Large intestine (tissue), 3 donors: ENCODE results near the gene COL4A2. TPM values are rescaled to one million over a fixed set of nuclear protein-coding genes. Genes with fewer than 3 reads are reported as not detected.

Experiments
- DNase-seq, 2 donors: peaks; one replicate each; pipeline versions ENCODE4 v3.0.0 to v3.0.0-alpha.2; 2013
- H3K27ac ChIP-seq: one replicate; pipeline ENCODE4 v1.5.1; 2013; ENCODE audit warnings: low read length
- H3K27me3 ChIP-seq: 2 replicates; pipeline ENCODE4 v1.6.1; 2013; ENCODE audit warnings: low read length; ENCODE audit not compliant: control insufficient read depth, insufficient read depth
- H3K36me3 ChIP-seq: 2 replicates; pipeline ENCODE4 v1.6.1; 2013; ENCODE audit warnings: low read length; ENCODE audit not compliant: control insufficient read depth, insufficient read depth
- H3K4me1 ChIP-seq: one replicate; pipeline ENCODE4 v1.6.1; 2013; ENCODE audit warnings: low read length; ENCODE audit not compliant: control insufficient read depth, insufficient read depth
- H3K4me3 ChIP-seq: one replicate; pipeline ENCODE4 v1.5.1; 2013; ENCODE audit warnings: low read length
- H3K9me3 ChIP-seq: one replicate; pipeline ENCODE4 v1.6.1; 2013; ENCODE audit warnings: mild to moderate bottlenecking, low read depth, low read length, moderate library complexity; ENCODE audit not compliant: control insufficient read depth
- WGBS: methylation state at CpG from one replicate; pipeline ENCODE4 v1.1.5; 2013; ENCODE audit warnings: low lambda C conversion rate; ENCODE audit not compliant: insufficient coverage; 5-methylcytosine and 5-hydroxymethylcytosine counted together
- polyA plus RNA-seq: library from polyadenylated mRNA; unstranded; fragments of 120-200 nt; gene quantifications from one replicate; pipeline ENCODE4 v1.2.1, GENCODE V29; 2013

COL4A2 gene
- polyA plus RNA-seq, 1 donor, result 164 TPM

GRCh38 chr13:110428313-110428712 is 121.2 kb downstream of the COL4A2 start:
- 100% methylated on average over 1 of the region's 13 CpGs for WGBS
- Histone ChIP-seq H3K36me3 (peaks cover 39% of the 10 kb centered on the region), H3K27me3 (no peaks in the 10 kb centered on the region), H3K9me3 (no peaks in the 10 kb centered on the region), H3K27ac (no peak overlapping the region), H3K4me1 (peaks cover 3% of the 10 kb centered on the region), H3K4me3 (no peak overlapping the region)
- no peak for DNase-seq

GRCh38 chr13:110430391-110431336 is 123.6 kb downstream of the COL4A2 start:
- Histone ChIP-seq H3K36me3 (peaks cover 49% of the 10 kb centered on the region), H3K9me3 (no peaks in the 10 kb centered on the region), H3K4me1 (no peaks in the 10 kb centered on the region), H3K27ac (no peak overlapping the region), H3K4me3 (no peak overlapping the region), H3K27me3 (no peaks in the 10 kb centered on the region)
- WGBS, result no CpG with 5 or more reads among the region's 13 CpGs
- DNase-seq, result no peak

GRCh38 chr13:110431425-110432294 is 124.6 kb downstream of the COL4A2 start:
- Histone ChIP-seq H3K27me3 (no peaks in the 10 kb centered on the region), H3K4me3 (no peak overlapping the region), H3K27ac (no peak overlapping the region), H3K4me1 (no peaks in the 10 kb centered on the region), H3K36me3 (peaks cover 51% of the 10 kb centered on the region), H3K9me3 (no peaks in the 10 kb centered on the region)
- no CpG with 5 or more reads among the region's 13 CpGs for WGBS
- DNase-seq, result no peak

- Histone ChIP-seq H3K27ac (no peak overlapping the region), H3K4me1 (no peaks in the 10 kb centered on the region), H3K27me3 (no peaks in the 10 kb centered on the region), H3K4me3 (no peak overlapping the region), H3K9me3 (no peaks in the 10 kb centered on the region), H3K36me3 (peaks cover 58% of the 10 kb centered on the region)
- no peak for DNase-seq
- no CpG with 5 or more reads among the region's 3 CpGs for WGBS
Measured at GRCh38 chr13:110432522-110432921, 125.4 kb downstream of the COL4A2 start.

GRCh38 chr13:110433014-110433413 is 125.9 kb downstream of the COL4A2 start:
- no peaks in the 10 kb centered on the region for H3K27me3 ChIP-seq
- no peak overlapping the region for H3K4me3 ChIP-seq
- H3K4me1 ChIP-seq, result no peaks in the 10 kb centered on the region
- DNase-seq, result no peak
- H3K27ac ChIP-seq, result no peak overlapping the region
- no CpG with 5 or more reads among the region's 14 CpGs for WGBS
- H3K36me3 ChIP-seq, result peaks cover 60% of the 10 kb centered on the region
- H3K9me3 ChIP-seq, result no peaks in the 10 kb centered on the region

DNA sequence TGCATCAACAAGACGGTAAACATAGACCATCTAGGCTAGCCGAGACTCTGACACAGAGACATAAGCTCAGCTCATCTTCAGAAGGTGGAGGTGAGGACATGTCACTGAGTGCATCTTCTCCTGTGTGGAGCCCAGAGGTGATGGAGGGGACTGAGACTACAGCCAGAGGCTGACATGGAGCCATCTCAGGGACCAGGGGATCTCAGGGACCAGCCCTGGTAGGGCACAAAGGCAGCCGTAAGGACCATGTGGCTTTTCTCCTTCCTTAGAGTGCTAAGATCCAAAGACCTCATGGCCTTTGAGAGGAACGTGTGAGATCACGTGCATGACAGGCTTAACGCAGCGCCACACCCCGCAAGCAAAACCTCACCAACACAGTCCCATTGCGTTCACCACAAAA is 127.5 kb downstream of the COL4A2 start:
- Histone ChIP-seq H3K27ac (no peak overlapping the region), H3K36me3 (peaks cover 65% of the 10 kb centered on the region), H3K4me3 (no peak overlapping the region), H3K9me3 (no peaks in the 10 kb centered on the region), H3K4me1 (no peaks in the 10 kb centered on the region), H3K27me3 (no peaks in the 10 kb centered on the region)
- no peak for DNase-seq
- no CpG with 5 or more reads among the region's 9 CpGs for WGBS

GRCh38 chr13:110435331-110435730 is 128.2 kb downstream of the COL4A2 start:
- Histone ChIP-seq H3K27me3 (no peaks in the 10 kb centered on the region), H3K4me1 (no peaks in the 10 kb centered on the region), H3K4me3 (no peak overlapping the region), H3K9me3 (no peaks in the 10 kb centered on the region), H3K36me3 (peaks cover 65% of the 10 kb centered on the region), H3K27ac (no peak overlapping the region)
- DNase-seq, result no peak
- 94% methylated on average over 2 of the region's 5 CpGs for WGBS

- H3K27ac ChIP-seq, result no peak overlapping the region
- no peaks in the 10 kb centered on the region for H3K27me3 ChIP-seq
- H3K9me3 ChIP-seq, result no peaks in the 10 kb centered on the region
- peaks cover 61% of the 10 kb centered on the region for H3K36me3 ChIP-seq
- H3K4me3 ChIP-seq, result no peak overlapping the region
- 90% methylated on average over 2 of the region's 9 CpGs for WGBS
- no peaks in the 10 kb centered on the region for H3K4me1 ChIP-seq
- DNase-seq, result no peak
Measured at GRCh38 chr13:110436276-110436675, 129.2 kb downstream of the COL4A2 start.

- Histone ChIP-seq H3K4me3 (no peak overlapping the region), H3K27ac (no peak overlapping the region), H3K9me3 (no peaks in the 10 kb centered on the region), H3K27me3 (no peaks in the 10 kb centered on the region), H3K4me1 (no peaks in the 10 kb centered on the region), H3K36me3 (peaks cover 58% of the 10 kb centered on the region)
- DNase-seq, result no peak
- WGBS, result no CpG with 5 or more reads among the region's 16 CpGs
Measured at GRCh38 chr13:110436786-110437370, 129.8 kb downstream of the COL4A2 start.

DNA sequence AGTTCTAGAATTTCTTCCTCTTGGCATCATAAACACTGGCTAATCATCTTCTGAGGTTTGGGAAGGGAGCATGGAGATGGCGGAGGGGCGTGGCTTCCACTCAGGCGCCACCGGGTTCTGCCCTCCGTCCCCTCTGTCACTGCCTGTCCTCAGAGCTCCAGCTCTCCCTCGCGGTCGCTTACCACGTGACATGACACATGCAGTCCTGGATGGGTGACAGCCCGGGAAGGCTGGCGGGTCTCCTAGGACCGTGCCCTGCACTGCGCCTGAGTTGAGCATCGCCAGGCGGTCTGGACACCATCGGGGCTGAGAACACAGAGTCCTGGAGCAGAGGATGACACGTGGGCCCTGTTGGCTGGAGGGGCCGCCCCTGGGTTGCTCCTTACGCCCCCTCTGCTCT is 131.1 kb downstream of the COL4A2 start:
- Histone ChIP-seq H3K27ac (no peak overlapping the region), H3K36me3 (peaks cover 52% of the 10 kb centered on the region)
- no peak for DNase-seq

More for the DNA sequence above, 131.1 kb downstream of the COL4A2 start:
- WGBS, result no CpG with 5 or more reads among the region's 19 CpGs
- Histone ChIP-seq H3K4me1 (peaks cover 11% of the 10 kb centered on the region), H3K27me3 (no peaks in the 10 kb centered on the region), H3K4me3 (no peak overlapping the region), H3K9me3 (no peaks in the 10 kb centered on the region)
